ENCODE data around the gene TEX261.
"Not testable (repeated sequence)": the region's sequence is repeated elsewhere in the genome, so short reads cannot be mapped to it uniquely, and the experiment has no call there.

The TEX261 gene

GRCh38 chr2:70999931-71000330, 5.3 kb upstream of the TEX261 start:
- not testable (repeated sequence) for DNase-seq

- DNase-seq: no peak
Observed at GRCh38 chr2:70999362-70999761, 4.7 kb upstream of the TEX261 start.

GRCh38 chr2:70998885-70999284, 4.2 kb upstream of the TEX261 start:
- not testable (repeated sequence) for DNase-seq

GRCh38 chr2:70995426-70995729, 705 bp upstream of the TEX261 start:
- DNase-seq: peak; percentile 60 to 61

- no peak for DNase-seq
Observed at GRCh38 chr2:70994009-70994698, 519 bp downstream of the TEX261 start.

GRCh38 chr2:70992945-70993853, 1.5 kb downstream of the TEX261 start:
- peak in 1 of 2 experiments; percentile 27 for DNase-seq

GRCh38 chr2:70991742-70992141, 2.9 kb downstream of the TEX261 start:
- no peak for DNase-seq

- no peak for DNase-seq
Observed at GRCh38 chr2:70991142-70991541, 3.5 kb downstream of the TEX261 start.

GRCh38 chr2:70990216-70990615, 4.5 kb downstream of the TEX261 start:
- no peak for DNase-seq

GRCh38 chr2:70988726-70989648, 5.7 kb downstream of the TEX261 start:
- DNase-seq: no peak

- no peak for DNase-seq
Observed at GRCh38 chr2:70988151-70988550, 6.5 kb downstream of the TEX261 start.

- no peak for DNase-seq
Observed at GRCh38 chr2:70987386-70987785, 7.3 kb downstream of the TEX261 start.

- DNase-seq: no peak
Observed at GRCh38 chr2:70986499-70987189, 8.0 kb downstream of the TEX261 start.

- no peak for DNase-seq
Observed at GRCh38 chr2:70985956-70986355, 8.7 kb downstream of the TEX261 start.

GRCh38 chr2:70985283-70985688, 9.4 kb downstream of the TEX261 start:
- DNase-seq: no peak

GRCh38 chr2:70984576-70985282, 9.9 kb downstream of the TEX261 start:
- peak; percentile 32 to 33 for DNase-seq

- DNase-seq: no peak
Observed at GRCh38 chr2:70984228-70984575, 10.5 kb downstream of the TEX261 start.

GRCh38 chr2:70983506-70984227, 11.0 kb downstream of the TEX261 start:
- no peak for DNase-seq

- DNase-seq: no peak
Observed at GRCh38 chr2:70982971-70983370, 11.7 kb downstream of the TEX261 start.

GRCh38 chr2:70981866-70982810, 12.5 kb downstream of the TEX261 start:
- no peak for DNase-seq
